C4-2B (cell line): ENCODE measurements around the gene TCF19.
"Not testable (repeated sequence)": the region's sequence is repeated elsewhere in the genome, so short reads cannot be mapped to it uniquely, and the experiment has no call there.

Experiments used
- H3K27ac ChIP-seq: fragments of 450-650 bp; 2 replicates; pipeline ENCODE4 v1.5.1; 2017
- CTCF ChIP-seq: fragments of 450-650 bp; conservative IDR thresholded peaks from 2 replicates; pipeline ENCODE4 v1.5.1; 2017; ENCODE audit warnings: mild to moderate bottlenecking
- ZFX ChIP-seq: fragments of 450-650 bp; IDR thresholded peaks from 2 replicates; pipeline ENCODE4 v1.6.1; 2017

TCF19 gene

GRCh38 chr6:31165986-31166385, 7.6 kb downstream of the TCF19 start:
- no peak for TF ChIP-seq ZFX
- no peak for TF ChIP-seq CTCF

GRCh38 chr6:31168606-31169005, 10.2 kb downstream of the TCF19 start:
- TF ChIP-seq CTCF: no peak
- no peak for TF ChIP-seq ZFX
- H3K27ac ChIP-seq: no peak overlapping the region

More at GRCh38 chr6:31165986-31166385, 7.6 kb downstream of the TCF19 start:
- no peak overlapping the region for H3K27ac ChIP-seq

GRCh38 chr6:31169123-31169857, 10.9 kb downstream of the TCF19 start:
- H3K27ac ChIP-seq: no peak overlapping the region
- TF ChIP-seq ZFX (no peak), CTCF (no peak)

- H3K27ac ChIP-seq: not testable (repeated sequence)
Observed at GRCh38 chr6:31169858-31170599, 11.6 kb downstream of the TCF19 start.

- H3K27ac ChIP-seq: no peak within 1 kb of the TSS
- TF ChIP-seq CTCF (no peak), ZFX (no peak)
Observed at GRCh38 chr6:31170600-31170881, 12.2 kb downstream of the TCF19 start, which contains the start of gene POU5F1. POU5F1 (minus strand) TSS chr6:31170682; CDS start chr6:31170620, 62 bp downstream.

GRCh38 chr6:31170987-31171671, 12.7 kb downstream of the TCF19 start:
- TF ChIP-seq CTCF (no peak), ZFX (no peak)
- H3K27ac ChIP-seq: no peak overlapping the region

GRCh38 chr6:31171931-31172905, 13.8 kb downstream of the TCF19 start:
- no peak overlapping the region for H3K27ac ChIP-seq
- TF ChIP-seq ZFX (no peak), CTCF (no peak)
